NK-92 treated with Interleukin-12 subunit alpha and Interleukin-12 subunit beta, amount 100 ng/mL, for 24 hours (cell line): ENCODE data around the gene GCHFR.

Source experiments
- DNase-seq: peaks from one replicate; lab custom pipeline; 2025; lab: John Stamatoyannopoulos, UW

GCHFR gene

GRCh38 chr15:40763801-40764628 lies at the start of gene GCHFR:
GCHFR (plus strand) TSS chr15:40764068; CDS start chr15:40764181, 113 bp downstream.
- DNase-seq = peak; percentile 44

GRCh38 chr15:40714144-40714543 lies 49.7 kb upstream of the GCHFR start:
- DNase-seq = no peak

- no peak for DNase-seq
These were observed 47.7 kb upstream of the GCHFR start for GRCh38 chr15:40716165-40716564.

- DNase-seq = no peak
These were observed 42.2 kb upstream of the GCHFR start for GRCh38 chr15:40721701-40722100.

GRCh38 chr15:40722354-40722753 lies 41.5 kb upstream of the GCHFR start:
- DNase-seq = no peak

GRCh38 chr15:40722934-40723333 lies 40.9 kb upstream of the GCHFR start:
- no peak for DNase-seq

GRCh38 chr15:40723919-40724318 lies 39.9 kb upstream of the GCHFR start:
- no peak for DNase-seq

- DNase-seq = no peak
These were observed 32.8 kb upstream of the GCHFR start for GRCh38 chr15:40731034-40731433.

- no peak for DNase-seq
These were observed 27.3 kb upstream of the GCHFR start for GRCh38 chr15:40736575-40736974.

- DNase-seq = no peak
These were observed 26.8 kb upstream of the GCHFR start for GRCh38 chr15:40737048-40737447.

GRCh38 chr15:40739047-40739446 lies 24.8 kb upstream of the GCHFR start:
- DNase-seq = no peak

- DNase-seq = no peak
These were observed 24.0 kb upstream of the GCHFR start for GRCh38 chr15:40739854-40740253.

GRCh38 chr15:40743485-40743901 lies 20.4 kb upstream of the GCHFR start:
- DNase-seq = peak; percentile 30

GRCh38 chr15:40743921-40744814 lies 19.7 kb upstream of the GCHFR start:
- DNase-seq = peak; percentile 86

- no peak for DNase-seq
These were observed 19.1 kb upstream of the GCHFR start for GRCh38 chr15:40744815-40745152.

- DNase-seq = no peak
These were observed 16.9 kb upstream of the GCHFR start for GRCh38 chr15:40746916-40747418.

GRCh38 chr15:40747685-40748631 lies 15.9 kb upstream of the GCHFR start:
- DNase-seq = no peak

- DNase-seq = no peak
These were observed 14.7 kb upstream of the GCHFR start for GRCh38 chr15:40749151-40749630.

GRCh38 chr15:40750885-40751284 lies 13.0 kb upstream of the GCHFR start:
- no peak for DNase-seq

GRCh38 chr15:40751745-40752144 lies 12.1 kb upstream of the GCHFR start:
- no peak for DNase-seq

GRCh38 chr15:40754574-40754882 lies 9.3 kb upstream of the GCHFR start:
- DNase-seq = no peak
